Inferior parietal cortex (tissue), 1 donor: Measurements from ENCODE around the gene ASB1.

ENCODE experiments used
- DNase-seq: peaks from one replicate; pipeline ENCODE4 v3.0.0-alpha.2; 2016; ENCODE audit errors: extremely low spot score

Gene ASB1

DNA sequence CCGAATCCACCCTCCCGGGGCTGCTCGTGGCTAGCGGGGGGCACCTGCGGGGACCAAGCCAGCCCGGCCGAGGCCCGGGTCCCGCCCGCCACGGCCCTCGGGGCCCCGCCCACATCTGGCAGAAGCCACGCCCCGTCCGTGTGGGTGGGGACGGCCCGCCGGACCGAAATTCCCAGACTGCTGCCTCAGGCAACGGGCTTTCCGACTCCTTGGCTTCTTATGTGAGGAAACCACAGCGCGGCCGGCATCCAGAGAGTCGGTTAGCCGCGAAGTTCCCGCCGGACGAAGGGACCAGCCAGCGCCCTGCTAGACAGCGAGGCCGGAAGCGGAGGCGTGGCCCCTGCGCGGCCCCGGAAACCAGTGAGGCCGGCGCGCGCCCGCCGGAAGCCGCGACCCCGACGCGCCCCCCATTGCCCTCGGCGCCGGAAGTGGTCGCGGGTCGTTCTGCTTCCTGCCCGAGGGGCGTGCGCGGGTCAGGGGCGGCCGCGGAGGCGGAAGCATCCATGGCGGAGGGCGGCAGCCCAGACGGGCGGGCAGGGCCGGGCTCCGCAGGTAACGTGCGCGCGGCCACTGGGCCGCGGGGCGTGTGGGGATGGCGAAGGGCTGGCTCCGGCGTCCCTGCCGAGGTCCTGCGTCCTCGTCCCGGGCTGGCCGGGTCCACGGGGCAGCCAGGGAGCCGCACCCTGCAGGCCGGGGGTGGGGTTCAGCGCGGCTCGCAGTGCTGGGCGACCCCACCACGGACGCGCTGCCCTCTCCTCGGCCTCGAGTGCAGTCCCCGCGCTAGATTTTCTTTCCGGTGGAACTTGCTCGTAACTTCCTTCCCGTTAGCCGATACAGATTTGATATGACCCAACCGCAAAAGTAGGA is at the start of gene ASB1:
Gene ASB1, plus strand, starts transcription at position 360 of the 867 bp plus-strand sequence. Its CDS starts 144 bp downstream, at position 504.
- DNase-seq, result peak; percentile 65

DNA sequence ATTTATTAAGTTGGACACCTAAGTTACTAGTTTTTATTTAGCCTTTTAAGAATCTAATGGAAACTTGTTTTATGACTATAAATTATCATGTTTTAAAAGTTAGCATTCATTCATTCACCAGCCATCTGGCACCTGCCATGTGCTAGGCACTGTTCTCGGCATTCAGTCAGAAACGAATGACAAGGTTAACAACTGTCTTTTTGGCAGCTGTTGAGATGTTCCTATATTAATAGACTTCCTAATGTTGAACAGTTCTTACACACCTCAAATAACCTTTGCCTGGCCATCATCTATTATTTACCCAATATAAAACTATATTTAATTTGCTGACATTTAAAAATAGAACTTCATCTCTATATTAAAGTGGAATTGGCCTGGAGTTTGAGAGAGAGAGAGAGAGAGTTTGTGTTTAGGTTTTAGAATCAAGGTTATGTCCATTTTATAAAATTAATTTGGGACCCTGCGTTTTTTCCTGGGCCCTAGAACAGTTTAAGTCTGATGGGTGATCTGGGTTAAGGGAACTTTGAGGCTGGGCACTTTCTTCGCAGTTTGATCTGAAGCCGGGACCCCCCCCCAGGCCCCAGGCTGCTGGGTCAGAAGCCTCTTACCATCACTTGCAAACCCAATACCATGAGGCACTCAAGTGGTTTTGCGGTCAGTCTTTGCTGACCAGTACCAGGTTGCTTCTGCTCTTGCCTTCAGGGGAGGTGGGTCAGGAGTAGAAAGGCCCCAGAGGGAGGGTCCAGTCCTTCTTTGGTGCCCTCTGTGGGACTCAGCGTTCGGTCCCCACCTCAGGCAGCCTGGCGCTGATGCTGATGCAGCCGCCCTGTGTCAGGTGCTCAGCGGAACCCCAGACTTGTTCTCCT is 48.3 kb upstream of the ASB1 start:
- DNase-seq, result no peak

DNA sequence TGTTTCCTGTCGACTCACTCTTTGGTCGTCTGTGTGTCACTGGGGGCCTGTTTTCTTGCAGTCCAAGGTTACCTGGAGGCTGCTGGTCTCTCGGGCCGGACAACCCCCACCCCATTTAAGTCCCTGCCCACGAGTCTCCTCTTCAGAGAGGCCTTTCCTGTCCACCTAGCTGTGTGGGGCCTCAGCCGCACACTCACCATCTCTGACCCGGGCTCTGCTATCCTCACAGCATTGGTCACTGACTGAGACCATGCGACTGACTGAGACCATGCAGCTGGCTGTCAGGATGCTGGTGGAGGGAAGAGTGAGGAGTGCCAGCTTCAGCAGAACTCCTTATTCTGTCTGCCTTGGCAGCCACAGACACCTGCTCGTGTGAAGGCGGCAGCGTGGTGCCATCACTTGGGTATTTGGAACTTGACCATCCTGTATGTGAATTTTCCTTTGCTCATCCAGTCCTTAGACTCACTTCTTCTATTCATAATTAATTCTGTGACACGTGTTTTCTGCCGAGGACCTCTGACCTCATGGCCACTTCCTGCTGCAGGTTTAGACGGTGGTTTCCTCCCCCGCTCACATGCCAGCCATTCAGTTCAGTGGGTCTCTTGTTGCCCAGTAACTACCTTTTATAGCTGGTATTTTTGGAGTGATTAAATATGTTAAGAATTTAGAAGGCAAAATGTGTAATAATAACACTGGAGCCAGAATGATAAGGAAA is 47.5 kb upstream of the ASB1 start:
- DNase-seq, result no peak

- no peak for DNase-seq
Observed at GRCh38 chr2:238380336-238380735, 46.4 kb upstream of the ASB1 start.

GRCh38 chr2:238380785-238381184 is 45.9 kb upstream of the ASB1 start:
- DNase-seq, result no peak

- DNase-seq, result no peak
Observed at GRCh38 chr2:238381341-238382115, 45.2 kb upstream of the ASB1 start.

DNA sequence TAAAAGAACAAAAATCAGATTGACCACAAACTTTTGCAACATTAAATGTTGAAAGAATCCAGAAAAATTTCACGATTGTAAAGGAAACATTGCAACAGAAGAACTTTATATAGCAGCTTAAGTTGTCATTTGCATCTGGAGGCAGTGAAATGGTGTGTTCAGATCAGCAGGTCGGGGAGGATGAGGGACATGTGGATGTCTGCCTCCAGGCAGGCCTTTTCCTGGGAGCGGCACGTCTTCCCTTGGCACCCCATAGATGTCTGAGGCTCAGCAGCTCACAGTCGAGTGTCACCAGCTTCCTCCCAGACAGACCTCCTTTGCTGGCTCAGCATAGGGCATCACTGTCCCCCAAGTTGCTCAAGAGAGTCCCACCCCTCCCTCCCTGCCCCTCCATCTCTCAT is 44.3 kb upstream of the ASB1 start:
- DNase-seq, result no peak

- DNase-seq, result no peak
Observed at GRCh38 chr2:238383135-238383534, 43.6 kb upstream of the ASB1 start.

GRCh38 chr2:238383743-238384380 is 42.9 kb upstream of the ASB1 start:
- no peak for DNase-seq

DNA sequence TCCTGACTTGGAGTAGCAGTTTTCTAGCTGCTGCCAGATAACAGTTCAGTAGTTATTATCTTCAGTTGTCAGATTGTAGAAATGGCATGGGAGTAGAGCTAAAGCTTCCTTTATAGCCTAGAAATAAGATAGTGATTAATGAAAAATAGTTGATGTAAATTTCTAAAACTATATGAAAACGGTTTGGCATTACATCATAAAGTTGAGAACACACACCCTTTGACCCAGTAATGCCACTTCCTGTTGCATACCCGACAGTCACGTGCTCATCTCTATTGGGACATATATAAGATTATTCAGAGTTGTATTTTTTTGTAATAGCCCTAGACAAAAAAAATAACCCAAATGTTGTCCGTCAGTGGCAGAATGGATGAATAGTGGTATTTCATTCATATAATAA is 39.4 kb upstream of the ASB1 start:
- DNase-seq, result no peak

- no peak for DNase-seq
Observed at GRCh38 chr2:238388794-238389193, 37.9 kb upstream of the ASB1 start.

- DNase-seq, result no peak
Observed at GRCh38 chr2:238389988-238390589, 36.6 kb upstream of the ASB1 start.

DNA sequence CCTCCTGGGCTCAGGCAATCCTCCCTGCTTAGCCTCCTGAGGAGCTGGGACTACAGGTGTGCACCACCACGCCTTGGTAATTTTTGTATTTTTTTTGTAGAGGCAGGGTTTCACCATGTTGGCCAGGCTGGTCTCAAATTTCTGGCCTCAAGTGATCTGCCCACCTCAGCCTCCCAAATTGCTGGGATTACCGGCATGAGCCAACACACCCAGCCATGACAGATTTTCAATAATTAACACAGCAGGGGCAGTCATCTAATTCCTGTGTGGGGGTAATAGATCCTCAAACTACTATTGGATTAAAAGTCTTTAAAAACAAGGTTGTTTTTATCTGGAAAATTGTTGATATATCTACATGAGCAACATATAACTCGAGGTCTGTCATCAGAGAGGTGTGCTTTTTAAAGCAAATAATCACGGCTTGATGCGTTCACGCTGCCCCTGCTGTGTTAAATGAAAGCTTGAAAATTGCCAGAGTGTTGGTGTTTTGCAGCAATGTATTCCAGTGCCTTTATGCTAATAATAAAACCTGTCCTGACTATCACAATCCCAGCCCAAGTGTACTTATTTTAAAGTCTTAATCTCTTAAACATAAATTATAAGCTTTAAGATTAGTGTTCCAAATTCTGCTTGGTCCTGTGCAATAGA is 35.6 kb upstream of the ASB1 start:
- no peak for DNase-seq

DNA sequence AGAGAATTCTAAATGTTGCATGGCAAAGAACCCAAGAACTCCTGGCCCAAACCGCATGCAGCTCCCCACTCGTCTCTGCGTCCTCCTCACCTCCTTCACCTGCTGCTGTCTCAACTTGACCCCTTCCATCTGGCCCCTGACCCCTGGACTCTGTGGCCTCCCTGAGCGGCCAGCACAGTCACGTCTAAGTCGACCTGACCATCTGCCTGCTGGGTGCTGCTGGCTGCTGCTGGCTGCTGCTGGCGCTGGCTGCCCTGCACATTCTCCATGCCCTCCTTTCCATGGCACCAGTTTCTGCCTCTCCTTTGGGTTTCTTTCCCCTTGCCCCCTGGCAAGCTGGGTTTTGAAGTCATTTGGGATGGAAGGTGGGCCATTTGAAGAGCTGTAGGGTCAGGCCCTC is 30.1 kb upstream of the ASB1 start:
- DNase-seq, result no peak

GRCh38 chr2:238397356-238397755 is 29.4 kb upstream of the ASB1 start:
- no peak for DNase-seq

DNA sequence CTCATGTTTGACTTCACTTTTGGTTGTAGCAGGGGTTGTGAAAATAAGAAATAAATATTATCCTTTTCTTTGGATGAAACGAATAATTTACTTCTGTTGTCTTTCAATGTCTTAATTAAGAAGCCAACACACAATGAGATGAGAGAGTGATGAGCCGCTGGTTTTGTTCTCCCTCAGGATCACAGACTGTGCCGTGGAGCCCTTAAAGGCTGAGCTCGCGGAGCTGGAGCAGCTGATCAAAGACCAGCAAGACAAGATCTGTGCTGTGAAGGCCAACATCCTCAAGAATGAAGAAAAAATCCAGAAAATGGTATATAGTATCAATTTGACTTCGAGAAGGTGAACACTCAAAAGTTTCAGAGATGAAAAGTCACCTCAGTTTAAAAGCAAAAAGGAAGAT is 28.1 kb upstream of the ASB1 start:
- DNase-seq, result no peak

DNA sequence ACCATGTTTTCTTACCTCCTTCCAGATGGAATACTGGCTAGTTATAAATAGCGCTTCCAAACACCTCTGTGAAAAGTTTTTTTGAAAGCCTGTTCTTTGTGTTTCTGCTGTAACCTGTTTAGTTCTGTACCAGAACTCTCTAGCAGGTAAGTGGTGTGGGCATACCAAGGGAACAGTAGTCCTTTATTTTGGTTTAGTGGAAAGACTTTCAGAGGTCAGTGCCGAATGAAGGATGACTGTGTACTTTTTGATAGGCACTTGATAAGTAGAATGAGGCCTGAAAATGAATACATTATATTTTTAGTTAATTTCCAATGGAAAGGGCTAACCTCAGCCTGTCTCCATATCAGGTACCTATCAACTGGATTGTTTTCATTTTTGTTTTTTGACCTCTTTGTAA is 27.6 kb upstream of the ASB1 start:
- no peak for DNase-seq

- DNase-seq, result no peak
Observed at GRCh38 chr2:238401551-238401950, 25.2 kb upstream of the ASB1 start.

GRCh38 chr2:238403632-238404405 is 22.9 kb upstream of the ASB1 start:
- no peak for DNase-seq
